Kidney (tissue), 14 donors: ENCODE data around the gene STK35. TPM values are rescaled to one million over a fixed set of nuclear protein-coding genes. Genes with fewer than 3 reads are reported as not detected.
A peak's percentile ranks its signal among the peaks of the same experiment; 100 is the strongest.

ENCODE experiments used
- DNase-seq, 5 donors: peaks; one replicate each; pipeline ENCODE4 v3.0.0-alpha.2; 2013 to 2020
- FAIRE-seq: peaks from 2 replicates; lab custom pipeline; 2012; peaks lifted over from hg19 to GRCh38; lab: Jason Lieb, UNC
- H3K27ac ChIP-seq, 2 donors: one replicate each; pipeline ENCODE4 v1.7.0; 2013; ENCODE audit warnings: low read depth in 2 of 2, low read length in 2 of 2, inconsistent platforms in 1 of 2
- H3K27me3 ChIP-seq: one replicate; pipeline ENCODE4 v1.7.1; 2013; ENCODE audit warnings: low read length, inconsistent platforms; ENCODE audit not compliant: control insufficient read depth, insufficient read depth
- H3K36me3 ChIP-seq, 3 donors: one replicate each; pipeline versions ENCODE4 v1.7.0 to v1.7.1; 2013; ENCODE audit warnings: low read length in 3 of 3, control low read depth in 1 of 3, inconsistent platforms in 1 of 3; ENCODE audit not compliant: insufficient read depth in 3 of 3, control insufficient read depth in 2 of 3
- H3K4me1 ChIP-seq, 3 donors: one replicate each; pipeline versions ENCODE4 v1.7.0 to v1.7.1; 2013; ENCODE audit warnings: low read length in 3 of 3, inconsistent platforms in 1 of 3, low read depth in 1 of 3; ENCODE audit not compliant: control insufficient read depth in 2 of 3, insufficient read depth in 2 of 3
- H3K4me3 ChIP-seq, 3 donors: one replicate each; pipeline versions ENCODE4 v1.7.0 to v1.8.1; 2013; ENCODE audit warnings: low read length in 3 of 3, control low read depth in 1 of 3, inconsistent platforms in 1 of 3
- H3K9ac ChIP-seq, 3 donors: one replicate each; pipeline versions ENCODE4 v1.7.0 to v1.7.1; 2013; ENCODE audit warnings: low read length in 3 of 3, control low read depth in 1 of 3, inconsistent platforms in 1 of 3
- H3K9me3 ChIP-seq, 3 donors: one replicate each; pipeline versions ENCODE4 v1.7.0 to v1.7.1; 2013; ENCODE audit warnings: low read length in 3 of 3, control low read depth in 1 of 3, inconsistent platforms in 1 of 3; ENCODE audit not compliant: control insufficient read depth in 2 of 3, insufficient read depth in 1 of 3
- CTCF ChIP-seq: IDR thresholded peaks from 3 replicates; pipeline ENCODE4 v1.5.1; 2012; ENCODE audit warnings: mild to moderate bottlenecking, moderate library complexity, borderline replicate concordance; ENCODE audit not compliant: insufficient read depth; ENCODE audit errors: extremely low read depth
- intact Hi-C: fragments of 100-400 bp; cut with DNase I; formaldehyde crosslinking; loops from one replicate; pipeline ENCODE4 v1.11.1; 2022
- polyA plus RNA-seq: library from polyadenylated mRNA; stranded (reverse); fragments of 350-450 nt; fragmentation: Illumina TruSeq; extraction: RNeasy Lipid Tissue Mini Kit (QIAGEN cat#74804); gene quantifications from one replicate; pipeline ENCODE4 v1.2.3, GENCODE V29; 2014; ENCODE audit warnings: low read depth, low replicate concordance; ENCODE audit not compliant: insufficient read depth
- total RNA-seq: library from RNA; stranded (reverse); fragmentation: NEBNext Ultra II Directional; extraction: Animal tissue kit (Norgen Biotek cat#: 25700); gene quantifications from one replicate; pipeline ENCODE4 v1.2.1, GENCODE V29; 2021
- donor health status: control.
- donor health status: control.
- donor health status: control.
- donor health status: control.
- donor health status: control.
- donor health status: DM: yes; HTN: yes; CAD: no.
- donor health status: Normal renal cell carcinoma (clear cell type).

Gene STK35
- total and polyA plus RNA-seq, 2 donors from 2014 or later, result 3.7 to 16.5 TPM

DNA sequence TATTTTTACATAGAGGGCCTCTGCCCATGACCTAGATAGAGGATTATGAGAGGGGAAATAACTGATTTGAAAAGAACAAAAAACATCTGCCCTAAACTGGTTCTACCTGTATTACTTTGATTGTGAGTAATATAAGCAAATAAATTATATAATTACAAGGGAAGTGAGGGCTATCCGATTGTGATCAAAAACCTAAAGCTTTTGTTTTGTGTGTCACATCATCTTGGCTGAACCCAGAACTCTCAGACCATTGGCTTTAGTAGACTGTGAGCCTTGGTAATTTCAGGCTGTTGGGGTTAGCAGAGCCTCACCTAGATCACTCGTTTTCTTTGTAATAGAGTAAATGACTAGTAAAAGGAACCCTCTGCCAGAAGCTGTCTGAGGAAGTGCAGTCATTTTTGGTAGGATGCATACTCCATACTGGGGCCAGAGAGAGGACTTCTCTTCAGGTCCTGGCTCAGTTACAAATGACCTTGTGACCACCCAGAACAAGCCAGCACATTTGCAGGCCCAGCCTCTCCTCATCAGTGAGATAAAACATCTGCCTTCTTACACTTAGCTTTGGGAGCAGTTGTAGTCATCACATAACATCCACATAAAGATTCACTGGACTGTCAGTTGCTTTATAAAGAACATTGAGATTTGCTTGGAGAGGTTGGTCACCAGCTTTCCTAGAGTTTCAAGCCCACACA is 13.5 kb downstream of the STK35 start:
- H3K4me3 ChIP-seq, result no peak overlapping the region
- FAIRE-seq (no peak), DNase-seq (peak in 3 of 5 donors; percentile 50 to 93 (median 74))
- H3K9me3 ChIP-seq, result no peaks in the 10 kb centered on the region
- TF ChIP-seq CTCF, result no peak
- H3K27me3 ChIP-seq, result no peaks in the 10 kb centered on the region
- peaks cover 0 to 15% (median 6%) of the 10 kb centered on the region in 3 donors for H3K4me1 ChIP-seq
- no peak overlapping the region for H3K27ac ChIP-seq
- intact Hi-C loops, result no loop called here
- H3K9ac ChIP-seq, result no peak overlapping the region
- H3K36me3 ChIP-seq, result peaks cover 0 to 18% (median 17%) of the 10 kb centered on the region in 3 donors

DNA sequence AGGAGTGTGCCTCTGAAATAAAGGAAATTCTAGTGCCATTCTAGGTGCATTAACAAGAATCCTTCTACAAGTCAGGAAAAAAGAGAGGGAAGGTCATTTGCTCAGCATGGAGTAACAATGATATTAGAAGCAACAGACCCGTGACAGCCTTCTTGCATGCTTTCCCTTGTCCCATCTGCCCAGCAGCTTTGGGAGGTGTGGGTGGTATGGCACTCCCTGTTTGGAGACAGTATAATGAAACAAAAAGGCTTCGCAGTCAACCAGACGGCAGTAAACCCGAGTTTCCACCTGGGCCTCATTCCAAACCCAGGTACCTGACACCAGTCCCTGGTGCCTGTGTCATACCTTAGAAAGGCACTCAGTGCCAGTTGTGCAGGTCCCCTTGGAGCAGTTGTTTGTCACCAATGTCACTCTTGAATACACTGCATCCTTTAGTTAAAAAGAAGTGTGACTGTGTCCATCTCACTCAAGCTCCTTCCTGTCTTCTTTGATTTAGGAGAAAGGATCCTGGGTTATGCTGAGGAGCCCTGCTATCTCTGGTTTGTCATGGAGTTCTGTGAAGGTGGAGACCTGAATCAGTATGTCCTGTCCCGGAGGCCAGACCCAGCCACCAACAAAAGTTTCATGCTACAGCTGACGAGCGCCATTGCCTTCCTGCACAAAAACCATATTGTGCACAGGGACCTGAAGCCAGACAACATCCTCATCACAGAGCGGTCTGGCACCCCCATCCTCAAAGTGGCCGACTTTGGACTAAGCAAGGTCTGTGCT is 14.7 kb downstream of the STK35 start:
- Histone ChIP-seq H3K36me3 (peaks cover 0 to 18% (median 15%) of the 10 kb centered on the region in 3 donors), H3K27ac (no peak overlapping the region), H3K4me3 (no peak overlapping the region), H3K4me1 (peaks cover 0 to 15% (median 6%) of the 10 kb centered on the region in 3 donors), H3K9ac (no peak overlapping the region), H3K27me3 (no peaks in the 10 kb centered on the region), H3K9me3 (no peaks in the 10 kb centered on the region)
- intact Hi-C loops, result no loop called here
- DNase-seq (no peak), FAIRE-seq (no peak)
- no peak for TF ChIP-seq CTCF

GRCh38 chr20:2118783-2119182 is 17.2 kb downstream of the STK35 start:
- peaks cover 0 to 11% (median 3%) of the 10 kb centered on the region in 3 donors for H3K4me1 ChIP-seq

More at GRCh38 chr20:2118783-2119182, 17.2 kb downstream of the STK35 start:
- no peaks in the 10 kb centered on the region for H3K9me3 ChIP-seq
- intact Hi-C loops, result no loop called here
- no peak overlapping the region for H3K4me3 ChIP-seq
- no peak for DNase-seq
- H3K27ac ChIP-seq, result no peak overlapping the region
- no peak overlapping the region for H3K9ac ChIP-seq
- peaks cover 0 to 18% (median 15%) of the 10 kb centered on the region in 3 donors for H3K36me3 ChIP-seq
- FAIRE-seq, result no peak
- no peaks in the 10 kb centered on the region for H3K27me3 ChIP-seq
- no peak for TF ChIP-seq CTCF
